Aorta (tissue), 5 donors: ENCODE results near the gene RPS10. TPM values are rescaled to one million over a fixed set of nuclear protein-coding genes. Genes with fewer than 3 reads are reported as not detected.

Source experiments
- ATAC-seq: fragments of 200-7000 bp; cut with Tn5 transposase; one replicate; pipeline ENCODE4 v1.9.1; 2022; ENCODE audit warnings: moderate library complexity; ENCODE audit not compliant: low FRiP score
- DNase-seq, 2 donors: peaks; one replicate each; pipeline ENCODE4 v3.0.0-alpha.2; 2020
- H3K27ac ChIP-seq, 2 donors: one replicate each; pipeline ENCODE4 v1.5.1; 2013; ENCODE audit warnings: low read length in 2 of 2, mild to moderate bottlenecking in 2 of 2, moderate library complexity in 2 of 2, control low read depth in 1 of 2, inconsistent platforms in 1 of 2, low read depth in 1 of 2
- H3K27me3 ChIP-seq, 2 donors: one replicate each; pipeline ENCODE4 v1.6.1; 2013; ENCODE audit warnings: control low read depth in 1 of 2, low read length in 1 of 2, mild to moderate bottlenecking in 1 of 2, moderate library complexity in 1 of 2; ENCODE audit not compliant: insufficient read depth in 2 of 2, control insufficient read depth in 1 of 2
- H3K36me3 ChIP-seq, 2 donors: one replicate each; pipeline ENCODE4 v1.6.1; 2013; ENCODE audit warnings: control low read depth in 1 of 2, low read length in 1 of 2, mild to moderate bottlenecking in 1 of 2; ENCODE audit not compliant: insufficient read depth in 2 of 2, control insufficient read depth in 1 of 2
- H3K4me1 ChIP-seq, 2 donors: one replicate each; pipeline ENCODE4 v1.6.1; 2013; ENCODE audit warnings: low read length in 2 of 2, control low read depth in 1 of 2, mild to moderate bottlenecking in 1 of 2, moderate library complexity in 1 of 2; ENCODE audit not compliant: insufficient read depth in 2 of 2, control insufficient read depth in 1 of 2
- H3K4me3 ChIP-seq, 2 donors: one replicate each; pipeline ENCODE4 v1.5.1; 2013; ENCODE audit warnings: low read length in 2 of 2, control low read depth in 1 of 2, mild to moderate bottlenecking in 1 of 2
- H3K9me3 ChIP-seq: one replicate; pipeline ENCODE4 v1.6.1; 2013; ENCODE audit warnings: mild to moderate bottlenecking, low read length; ENCODE audit not compliant: control insufficient read depth
- WGBS, 2 donors: extraction: QIAGEN DNeasy Blood & Tissue Kit; methylation state at CpG; one replicate each; pipeline ENCODE4 v1.1.7; 2013; 5-methylcytosine and 5-hydroxymethylcytosine counted together
- intact Hi-C, 2 donors: fragments of 100-400 bp; cut with DNase I; formaldehyde crosslinking; loops; one replicate each; pipeline versions ENCODE4 v1.14.2 to v1.15.0; 2022
- polyA plus RNA-seq, 2 donors: library from polyadenylated mRNA; stranded (reverse); fragments of 200-250 nt; gene quantifications; one replicate each; pipeline ENCODE4 v1.2.3, GENCODE V29; 2013
- total RNA-seq, 2 donors: library from RNA; stranded (reverse); fragmentation: NEBNext Ultra II Directional; extraction: Animal tissue kit (Norgen Biotek cat#: 25700); gene quantifications; one replicate each; pipeline ENCODE4 v1.2.1, GENCODE V29; 2021
- donor health status: healthy with polysubstance abuse.
- donor health status: Bipolar disorder and iron deficiency.
- donor health status: DM: no; HTN: no; CAD: no.
- donor health status: DM: no; HTN: no; CAD: no.
- donor health status: DM: yes; HTN: yes; CAD: no.

The RPS10 gene
- total and polyA plus RNA-seq, 4 donors = 835 to 4,721 (median 1,747) TPM

DNA sequence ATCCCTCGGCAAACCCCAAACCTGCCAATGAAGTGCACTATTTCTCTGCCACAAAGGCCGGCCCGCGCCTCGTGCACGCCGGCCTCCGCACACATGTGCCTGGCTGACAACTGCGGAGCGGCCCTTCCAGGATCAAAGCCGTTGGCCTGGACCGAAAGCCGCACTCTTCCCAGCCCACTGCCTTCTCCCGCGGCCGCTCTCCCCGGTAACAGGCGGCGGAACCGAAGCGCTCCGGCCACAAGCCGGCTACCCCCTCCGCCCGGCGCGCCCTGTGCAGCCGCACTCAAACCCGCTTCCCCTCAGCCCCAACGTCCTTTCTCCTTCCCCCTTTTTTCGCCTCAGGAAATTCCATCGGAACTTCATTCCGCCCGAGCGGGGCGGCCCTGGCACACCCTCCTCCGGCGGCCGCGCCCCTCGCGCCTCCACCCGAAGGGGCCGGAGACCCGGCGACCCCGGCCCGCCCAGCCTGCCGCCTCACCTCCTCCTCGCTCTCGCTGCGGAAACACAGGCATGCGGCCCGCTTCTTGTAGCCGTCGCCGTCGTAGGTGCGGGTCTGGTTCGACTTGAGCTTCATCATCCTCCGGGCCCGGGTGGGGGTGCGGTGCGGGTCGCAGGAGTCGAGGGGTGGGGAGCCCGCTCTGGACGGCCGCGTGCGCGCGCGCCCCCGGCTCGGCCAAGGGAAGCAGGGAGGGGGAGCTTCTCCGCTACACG is 33.9 kb downstream of the RPS10 start:
- WGBS, 2 donors = 0% methylated on average over 69 to 78 of the region's 78 CpGs
- no peaks in the 10 kb centered on the region for H3K27me3 ChIP-seq
- intact Hi-C loops = loop anchor here (1.0 to 5.0 kb wide), 4 partner anchors 90 to 145 kb away; partner anchors contain the start of gene SMIM29 (in 2 of the 2)

GRCh38 chr6:34391473-34391785 is 34.4 kb downstream of the RPS10 start:
- H3K9me3 ChIP-seq = no peaks in the 10 kb centered on the region
- no peaks in the 10 kb centered on the region for H3K36me3 ChIP-seq
- WGBS, 2 donors = 1 to 2% methylated on average over 5 of the region's 5 CpGs
- intact Hi-C loops = loop anchor here in 1 of 2 donors (5.0 kb wide), 2 partner anchors 89 to 144 kb away; partner anchors contain the start of gene SMIM29
- no peaks in the 10 kb centered on the region for H3K4me1 ChIP-seq
- no peaks in the 10 kb centered on the region for H3K27me3 ChIP-seq
- peak overlapping the region; percentile 57 to 76 for H3K4me3 ChIP-seq
- no peak for ATAC-seq
- H3K27ac ChIP-seq = no peak overlapping the region
- no peak for DNase-seq

More for the DNA sequence above, 33.9 kb downstream of the RPS10 start:
- DNase-seq (peak; percentile 73 to 88), ATAC-seq (peak; percentile 31)
- Histone ChIP-seq H3K27ac (peak overlapping the region; percentile 15 to 60), H3K9me3 (no peaks in the 10 kb centered on the region), H3K36me3 (no peaks in the 10 kb centered on the region), H3K4me3 (peak overlapping the region; percentile 57 to 76), H3K4me1 (no peaks in the 10 kb centered on the region)

- Histone ChIP-seq H3K4me3 (peak overlapping the region; percentile 57 to 76), H3K36me3 (no peaks in the 10 kb centered on the region), H3K9me3 (no peaks in the 10 kb centered on the region), H3K4me1 (no peaks in the 10 kb centered on the region), H3K27me3 (no peaks in the 10 kb centered on the region), H3K27ac (no peak overlapping the region)
- intact Hi-C loops = loop anchor here in 1 of 2 donors (5.0 kb wide), 2 partner anchors 89 to 144 kb away; partner anchors contain the start of gene SMIM29
- WGBS, 2 donors = 31 to 32% methylated on average over 14 of the region's 14 CpGs
- peak in 1 of 2 donors; percentile 59 for DNase-seq
- ATAC-seq = peak; percentile 31
Measured at GRCh38 chr6:34390531-34391472, 35.1 kb downstream of the RPS10 start.

DNA sequence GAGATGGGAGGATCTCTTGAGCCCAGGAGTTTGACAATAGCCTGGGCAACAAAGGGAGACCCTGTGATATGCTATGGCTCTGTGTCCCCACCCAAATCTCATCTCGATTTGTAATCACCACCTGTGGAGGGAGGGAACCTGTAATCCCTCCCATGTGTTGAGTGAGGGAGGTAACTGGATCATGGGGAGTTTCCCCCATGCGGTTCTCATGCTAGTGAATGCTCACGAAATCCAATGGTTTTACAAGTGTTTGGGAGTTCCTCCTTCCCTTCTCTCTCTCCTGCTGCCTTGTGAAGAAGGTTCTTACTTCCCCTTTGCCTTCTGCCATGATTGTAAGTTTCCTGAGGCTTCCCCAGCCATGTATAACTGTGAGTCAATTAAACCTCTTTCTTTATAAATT is 36.8 kb downstream of the RPS10 start:
- Histone ChIP-seq H3K4me1 (no peaks in the 10 kb centered on the region), H3K36me3 (peaks cover 0 to under 1% of the 10 kb centered on the region in 2 donors), H3K27me3 (no peaks in the 10 kb centered on the region), H3K27ac (no peak overlapping the region), H3K4me3 (no peak overlapping the region), H3K9me3 (no peaks in the 10 kb centered on the region)
- DNase-seq (no peak), ATAC-seq (no peak)
- intact Hi-C loops = no loop called here
- WGBS, 2 donors = 92% methylated on average over 3 of the region's 3 CpGs

DNA sequence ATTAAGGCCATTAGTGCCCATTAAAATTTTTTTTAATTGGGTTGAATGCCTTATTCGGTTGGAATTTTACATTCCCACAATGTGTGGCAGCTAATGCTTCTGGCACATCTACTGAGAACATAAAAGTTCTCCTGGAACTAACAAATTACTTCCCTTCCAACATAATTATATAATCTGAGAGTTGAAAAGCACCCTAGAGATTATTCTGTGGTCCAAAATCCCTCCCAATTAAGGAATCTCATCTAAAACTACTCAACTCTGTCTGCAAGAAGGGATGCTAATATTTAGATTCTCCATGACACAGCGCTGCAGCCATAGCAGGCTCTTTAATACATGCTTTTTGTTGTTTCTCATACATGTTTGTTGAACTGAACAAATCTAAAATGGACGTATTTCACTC is 37.4 kb downstream of the RPS10 start:
- WGBS, 2 donors = 49 to 50% methylated on average over 3 of the region's 3 CpGs
- no peak overlapping the region for H3K4me3 ChIP-seq
- peaks cover 0 to 1% of the 10 kb centered on the region in 2 donors for H3K36me3 ChIP-seq
- DNase-seq (no peak), ATAC-seq (no peak)
- no peaks in the 10 kb centered on the region for H3K27me3 ChIP-seq
- intact Hi-C loops = no loop called here
- H3K4me1 ChIP-seq = no peaks in the 10 kb centered on the region
- H3K9me3 ChIP-seq = no peaks in the 10 kb centered on the region
- H3K27ac ChIP-seq = no peak overlapping the region

GRCh38 chr6:34386316-34387137 is 39.3 kb downstream of the RPS10 start:
- WGBS, 2 donors = 76 to 81% methylated on average over 4 of the region's 4 CpGs
- Histone ChIP-seq H3K27me3 (no peaks in the 10 kb centered on the region), H3K4me3 (no peak overlapping the region), H3K27ac (no peak overlapping the region), H3K9me3 (no peaks in the 10 kb centered on the region), H3K36me3 (peaks cover 0 to 1% of the 10 kb centered on the region in 2 donors), H3K4me1 (no peaks in the 10 kb centered on the region)
- no peak for ATAC-seq
- no peak for DNase-seq
- intact Hi-C loops = no loop called here

DNA sequence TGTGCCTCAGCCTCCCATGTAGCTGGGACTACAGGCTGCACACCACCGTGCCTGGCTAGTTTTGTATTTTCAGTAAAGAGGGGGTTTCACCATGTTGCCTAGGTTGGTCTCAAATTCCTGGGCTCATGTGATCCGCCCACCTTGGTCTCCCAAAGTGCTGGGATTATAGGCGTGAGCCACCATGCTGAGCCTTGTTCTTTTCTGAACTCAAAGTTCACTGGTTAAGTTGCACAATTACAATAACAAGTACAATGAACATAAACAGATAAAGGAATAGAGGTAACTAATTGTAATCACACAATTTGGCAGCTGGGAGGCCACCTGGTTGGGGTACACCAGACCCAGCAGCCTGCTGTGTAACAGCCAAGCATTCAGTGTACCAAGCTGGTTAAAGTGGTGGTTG is 40.1 kb downstream of the RPS10 start:
- no peak overlapping the region for H3K27ac ChIP-seq
- no peaks in the 10 kb centered on the region for H3K27me3 ChIP-seq
- WGBS, 2 donors = 89 to 93% methylated on average over 3 of the region's 3 CpGs
- ATAC-seq = no peak
- no peaks in the 10 kb centered on the region for H3K4me1 ChIP-seq
- intact Hi-C loops = no loop called here
- no peaks in the 10 kb centered on the region for H3K9me3 ChIP-seq
- DNase-seq = no peak
- no peak overlapping the region for H3K4me3 ChIP-seq
- peaks cover 0 to 1% of the 10 kb centered on the region in 2 donors for H3K36me3 ChIP-seq
